ENCODE measurements around the gene PACRG. TPM values are rescaled to one million over a fixed set of nuclear protein-coding genes. Genes with fewer than 3 reads are reported as not detected.

PACRG gene
- total and polyA plus RNA-seq, 2 of the 8 experiments (the other 6 are each of a cell fraction or from before 2014, with no cell fraction given): 0.44 to 0.54 TPM

GRCh38 chr6:163337958-163338357 is 610.2 kb downstream of the PACRG start:
- peaks cover 0 to 10% (median 6%) of the 10 kb centered on the region in 4 experiments; a peak in 3 of 7 replicates for H3K27me3 ChIP-seq (replicated peaks in 1 of 4; ENCODE audit: control insufficient read depth in 3 of 4, extremely low read depth in 1 of 4, insufficient read depth in 3 of 4, low read length in 3 of 4)
- no peak for FAIRE-seq

More at GRCh38 chr6:163337958-163338357, 610.2 kb downstream of the PACRG start:
- Histone ChIP-seq H3K79me2 (ENCODE audit: control insufficient read depth in 1 of 2, insufficient read depth in 2 of 2, low read length in 2 of 2) (no peaks in the 10 kb centered on the region), H2BK5ac (ENCODE audit: low read depth, low read length) (no peak overlapping the region), H3K4me3 (ENCODE audit: extremely low read depth in 1 of 4, insufficient read depth in 2 of 4, low read depth in 3 of 4, low read length in 4 of 4) (no peak overlapping the region), H2BK20ac (ENCODE audit: low read length) (no peak overlapping the region), H3K27ac (ENCODE audit: low read depth, low read length) (no peak overlapping the region), H4K8ac (ENCODE audit: extremely low read depth, insufficient read depth, low read length) (no peak overlapping the region), H3K4me2 (ENCODE audit: insufficient read depth in 1 of 2, low read depth in 2 of 2, low read length in 2 of 2) (no peak overlapping the region), H3K14ac (ENCODE audit: insufficient read length) (no peak overlapping the region), H2BK15ac (ENCODE audit: low read length) (no peak overlapping the region), H2AFZ (ENCODE audit: low read length) (no peak overlapping the region), H3K56ac (replicated peaks; ENCODE audit: insufficient read length, low read depth, low read length) (no peak overlapping the region), H2BK12ac (ENCODE audit: low read depth, low read length) (0 out of 2 replicates have a peak overlapping the region, but pooled peaks have one; percentile 63), H3K4ac (replicated peaks; ENCODE audit: insufficient read length, low read depth, low read length) (no peak overlapping the region), H3K23me2 (ENCODE audit: low read depth, low read length) (no peaks in the 10 kb centered on the region), H2BK120ac (replicated peaks; ENCODE audit: low read depth, low read length) (no peak overlapping the region), H3K9me3 (ENCODE audit: insufficient read depth in 2 of 2, low read depth in 1 of 2, low read length in 1 of 2) (no peaks in the 10 kb centered on the region), H2AK5ac (ENCODE audit: low read depth, low read length) (no peak overlapping the region), H3K23ac (ENCODE audit: insufficient read length) (no peak overlapping the region), H3K9ac (replicated peaks in 1 of 4; ENCODE audit: extremely low read depth in 1 of 4, low read depth in 3 of 4, low read length in 3 of 4) (no peak overlapping the region), H3K4me1 (replicated peaks in 1 of 4; ENCODE audit: control insufficient read depth in 3 of 4, insufficient read depth in 4 of 4, low read length in 3 of 4) (peaks cover 5 to 26% (median 6%) of the 10 kb centered on the region in 4 experiments; a peak in 6 of 7 replicates), H3K79me1 (ENCODE audit: low read depth, low read length) (no peaks in the 10 kb centered on the region), H3K18ac (ENCODE audit: extremely low read depth, low read length) (no peak overlapping the region), H4K5ac (ENCODE audit: insufficient read length, low read depth, low read length) (no peak overlapping the region), H4K20me1 (replicated peaks in 1 of 2; ENCODE audit: control insufficient read depth in 1 of 2, insufficient read depth in 2 of 2, low read length in 2 of 2) (no peaks in the 10 kb centered on the region), H3K36me3 (ENCODE audit: control insufficient read depth in 2 of 4, insufficient read depth in 4 of 4, low read length in 3 of 4) (no peaks in the 10 kb centered on the region), H4K91ac (replicated peaks; ENCODE audit: insufficient read length, low read length) (no peak overlapping the region)
- CTCF ChIA-PET (ENCODE audit: partially characterized antibody): no interaction called here
- POLR2A ChIA-PET (ENCODE audit: partially characterized antibody): no interaction called here
- DNase-seq (ENCODE audit: low read depth in 1 of 2, low spot score in 2 of 2): no peak
- TF ChIP-seq YY1 (IDR thresholded peaks at IDR 0.05; ENCODE audit: low read depth, low read length): no peak
- no peak for TF ChIP-seq SP2 (IDR thresholded peaks at IDR 0.05; ENCODE audit: low read length)
- TF ChIP-seq RNF2 (IDR thresholded peaks at IDR 0.05; ENCODE audit: borderline replicate concordance, low read depth, low read length, missing control alignments, poor library complexity, severe bottlenecking): no peak
- TF ChIP-seq HDAC6 (IDR thresholded peaks at IDR 0.05; ENCODE audit: low read depth, low read length): no peak
- no peak for TF ChIP-seq CHD1 (IDR thresholded peaks at IDR 0.05; ENCODE audit: low read depth, low read length)
- TF ChIP-seq SIX5 (IDR thresholded peaks at IDR 0.05; ENCODE audit: low read depth, low read length): no peak
- TF ChIP-seq SAP30 (IDR thresholded peaks at IDR 0.05; ENCODE audit: insufficient read depth, insufficient replicate concordance, low read length): no peak
- no peak for TF ChIP-seq EGR1 (IDR thresholded peaks at IDR 0.05; ENCODE audit: borderline replicate concordance, low read depth, low read length)
- TF ChIP-seq ATF3 (IDR thresholded peaks at IDR 0.05; ENCODE audit: insufficient read depth, low read depth, low read length): no peak
- no peak for TF ChIP-seq NANOG (IDR thresholded peaks at IDR 0.05; ENCODE audit: insufficient read depth, low read depth, low read length, poor library complexity, severe bottlenecking)
- no peak for TF ChIP-seq TAF1 (IDR thresholded peaks at IDR 0.05; ENCODE audit: low read depth, low read length)
- WGBS, 2 experiments (ENCODE audit: extremely low coverage in 1 of 2, insufficient coverage in 1 of 2, insufficient read length in 1 of 2, insufficient replicate concordance in 2 of 2, low coverage in 1 of 2, low lambda C conversion rate in 2 of 2, missing lambda C conversion rate in 1 of 2): 92% methylated on average over 3 of the region's 3 CpGs; no CpG with 5 or more reads in 1 of the 2 experiments
